Head of caudate nucleus (tissue), 42 donors: ENCODE measurements around the gene TTLL9.
"Not testable (repeated sequence)": the region's sequence is repeated elsewhere in the genome, so short reads cannot be mapped to it uniquely, and the experiment has no call there.

Source experiments
- DNase-seq, 42 donors: peaks; one replicate each; pipeline versions ENCODE4 v3.0.0 to v3.0.0-alpha.2; 2020 to 2021; ENCODE audit warnings: mixed read lengths in 7 of 42
- intact Hi-C: fragments of 100-400 bp; cut with DNase I; formaldehyde crosslinking; loops from one replicate; pipeline ENCODE4 v1.15.0; 2022

Gene TTLL9

DNA sequence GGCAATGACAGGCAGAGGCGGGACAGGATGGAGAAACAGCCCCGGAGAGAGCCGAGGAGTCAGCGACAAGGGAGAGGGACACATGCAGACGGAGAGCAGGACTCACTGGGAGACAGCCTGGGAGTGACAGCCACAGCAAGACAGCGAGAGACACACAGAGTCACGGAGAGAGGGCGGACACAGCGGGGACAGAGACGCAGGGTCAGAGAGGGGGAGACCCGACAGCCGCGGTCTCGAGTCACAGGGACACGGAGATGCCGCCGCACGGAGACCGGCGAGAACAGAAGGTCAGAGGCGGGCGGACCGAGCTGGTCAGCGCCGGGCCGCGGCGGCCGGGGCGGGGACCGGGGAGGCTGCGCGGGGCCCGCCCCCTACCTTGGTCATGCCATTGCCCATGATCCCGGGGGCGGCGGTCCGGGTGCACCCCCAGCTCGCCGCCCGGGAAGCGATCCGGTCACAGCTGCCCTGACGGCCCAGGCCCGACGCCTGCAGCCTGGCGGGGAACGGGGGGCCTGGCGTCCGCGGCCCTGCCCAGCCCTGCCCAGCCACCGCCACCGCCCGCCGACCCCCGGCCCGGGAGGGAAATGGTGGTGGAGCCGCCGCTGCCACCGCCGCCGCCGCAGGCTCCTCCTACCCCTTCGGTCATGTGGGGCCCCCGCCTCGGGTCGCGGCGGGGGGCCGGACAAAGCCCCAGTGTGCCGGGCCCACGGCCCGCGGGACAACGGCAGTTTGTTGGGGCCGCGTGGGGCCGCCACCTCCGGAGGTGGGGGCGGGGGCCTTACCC lies at the start of gene TTLL9, which contains the start of gene DUSP15:
TTLL9 (plus strand) TSS at position 693 of the 784 bp plus-strand sequence. CDS start 493 bp downstream, outside the sequence.
DUSP15 (minus strand) TSS at position 586 of the 784 bp plus-strand sequence; CDS start at position 396, 190 bp downstream.
- intact Hi-C loops = no loop called here
- peak; percentile 44 to 91 (median 82) for DNase-seq

- intact Hi-C loops = loop anchor here (5.0 to 10.0 kb wide), 2 partner anchors 211 to 273 kb away; no protein-coding TSS in a partner anchor
- DNase-seq = no peak
Observed at GRCh38 chr20:31821427-31821826, 49.0 kb upstream of the TTLL9 start.

DNA sequence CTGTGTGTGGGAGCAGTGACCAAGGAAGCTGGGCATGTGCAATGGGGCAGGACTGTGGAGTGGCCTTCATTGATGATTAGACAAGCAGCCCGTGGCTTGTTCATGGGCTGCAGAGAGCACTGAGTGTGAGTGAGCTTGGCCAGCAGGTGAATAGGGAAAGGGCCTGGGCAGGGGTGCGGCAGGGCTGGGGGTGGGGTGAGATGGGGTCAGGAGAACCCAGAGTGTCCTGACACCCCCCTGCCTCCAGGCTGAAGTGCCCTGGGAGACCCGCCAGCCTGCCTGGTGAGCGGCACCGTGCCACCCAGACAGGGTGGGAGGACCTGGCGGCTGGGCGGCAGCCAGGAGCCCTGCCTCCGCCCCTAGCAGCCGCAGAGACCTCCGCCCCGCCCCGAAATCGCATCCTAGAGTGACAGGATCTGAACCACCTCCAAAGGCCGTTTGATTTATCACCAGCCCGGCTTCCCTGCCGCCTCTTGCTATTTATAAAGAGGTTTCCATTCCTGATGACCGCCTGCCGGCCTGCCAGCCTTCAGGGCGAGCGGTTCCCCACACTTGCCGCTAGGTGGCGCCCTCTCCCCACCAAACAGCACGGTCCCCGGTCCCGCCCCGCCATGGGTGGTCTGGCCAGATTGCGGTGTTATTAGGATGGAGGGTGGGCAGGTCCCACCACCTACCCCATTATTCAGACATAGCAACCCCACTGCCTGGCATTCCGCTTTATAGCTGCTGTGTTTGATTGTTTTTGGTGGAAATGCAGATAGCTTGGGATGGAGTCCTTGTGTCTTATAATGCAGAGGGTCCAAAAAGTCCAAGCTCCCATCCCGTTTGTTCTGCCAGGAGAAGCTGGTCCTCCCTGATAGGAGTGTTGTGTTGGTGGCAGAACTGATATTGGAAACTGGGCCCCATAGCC lies 47.8 kb upstream of the TTLL9 start:
- peak; percentile 52 to 92 (median 80) for DNase-seq
- intact Hi-C loops = loop anchor here (5.0 to 10.0 kb wide), 2 partner anchors 210 to 272 kb away; no protein-coding TSS in a partner anchor

DNA sequence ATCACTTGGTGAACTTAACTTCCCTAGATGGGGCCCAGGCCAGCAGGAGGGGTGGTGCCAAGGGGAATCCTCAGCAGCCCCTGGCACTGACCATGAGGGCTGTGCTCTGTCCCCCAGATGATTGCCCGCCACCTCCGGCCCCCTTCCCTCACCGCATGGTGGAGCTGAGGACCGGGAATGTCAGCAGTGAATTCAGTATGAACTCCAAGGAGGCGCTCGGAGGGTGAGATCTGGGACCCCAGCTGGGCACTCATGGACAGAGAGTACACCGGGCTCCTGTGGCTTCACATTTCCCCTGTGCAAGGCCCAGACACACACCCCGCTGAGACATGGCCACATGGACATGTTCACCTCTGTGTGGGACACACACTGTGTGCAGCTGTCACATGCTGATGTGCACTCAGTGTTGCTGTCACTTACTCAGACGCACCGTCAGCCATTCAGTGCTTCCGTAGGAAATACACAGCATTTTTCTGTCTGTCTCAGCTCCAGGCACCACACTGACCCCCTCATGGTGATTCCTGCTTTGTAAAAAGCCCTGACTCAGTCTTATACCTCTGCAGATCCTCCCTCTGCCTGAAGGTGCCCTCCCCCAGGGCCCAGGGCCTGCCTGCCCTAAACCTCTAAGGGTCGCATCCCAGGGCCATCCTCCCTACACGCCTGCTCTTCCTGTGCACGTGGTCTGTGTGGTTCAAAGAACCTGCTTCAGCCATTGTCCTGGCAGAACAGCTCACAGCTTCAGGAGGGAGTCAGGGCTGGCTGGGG lies 46.9 kb upstream of the TTLL9 start:
- DNase-seq = no peak
- intact Hi-C loops = loop anchor here (5.0 to 10.0 kb wide), 2 partner anchors 209 to 271 kb away; no protein-coding TSS in a partner anchor

DNA sequence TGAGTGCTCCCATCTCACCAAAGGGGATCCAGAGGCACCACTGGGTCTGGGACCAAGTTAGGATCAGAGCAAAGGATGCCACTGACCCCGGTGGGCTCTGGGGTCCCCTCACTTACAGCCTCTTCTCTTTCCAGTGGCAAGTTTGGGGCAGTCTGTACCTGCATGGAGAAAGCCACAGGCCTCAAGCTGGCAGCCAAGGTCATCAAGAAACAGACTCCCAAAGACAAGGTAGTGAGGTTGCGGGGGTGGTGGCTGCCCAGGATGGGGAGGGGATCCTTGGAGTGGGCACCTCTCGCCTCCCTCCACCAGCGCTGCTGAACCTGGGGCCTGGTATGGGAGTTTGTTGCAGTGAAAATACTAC lies 46.3 kb upstream of the TTLL9 start:
- intact Hi-C loops = loop anchor here (5.0 to 10.0 kb wide), 2 partner anchors 208 to 271 kb away; no protein-coding TSS in a partner anchor
- DNase-seq = no peak

- no peak for DNase-seq
- intact Hi-C loops = loop anchor here (5.0 to 10.0 kb wide), 2 partner anchors 208 to 270 kb away; no protein-coding TSS in a partner anchor
Observed at GRCh38 chr20:31824554-31825313, 45.7 kb upstream of the TTLL9 start.

DNA sequence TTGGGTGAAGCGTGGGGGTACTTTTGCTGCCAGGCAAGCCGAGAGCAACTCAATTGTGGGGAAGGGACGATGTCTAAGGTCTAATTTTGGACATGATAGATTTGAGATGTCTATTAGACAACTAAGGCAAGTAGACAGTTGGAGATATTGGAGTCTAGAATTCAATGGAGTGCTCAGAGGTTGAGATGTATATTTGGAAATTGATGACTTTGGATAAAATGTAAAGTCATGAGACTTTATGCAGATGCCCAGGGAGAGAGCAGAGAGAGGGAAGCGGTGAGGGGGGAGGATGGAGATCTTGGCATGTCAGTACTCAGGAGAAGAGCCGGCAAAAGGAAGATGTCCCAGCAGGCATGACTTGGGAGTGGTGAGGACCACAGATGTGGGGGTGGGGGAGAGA lies 44.4 kb upstream of the TTLL9 start:
- no peak for DNase-seq
- intact Hi-C loops = loop anchor here (10.0 kb wide), 1 partner anchor 269 kb away; no protein-coding TSS in a partner anchor

DNA sequence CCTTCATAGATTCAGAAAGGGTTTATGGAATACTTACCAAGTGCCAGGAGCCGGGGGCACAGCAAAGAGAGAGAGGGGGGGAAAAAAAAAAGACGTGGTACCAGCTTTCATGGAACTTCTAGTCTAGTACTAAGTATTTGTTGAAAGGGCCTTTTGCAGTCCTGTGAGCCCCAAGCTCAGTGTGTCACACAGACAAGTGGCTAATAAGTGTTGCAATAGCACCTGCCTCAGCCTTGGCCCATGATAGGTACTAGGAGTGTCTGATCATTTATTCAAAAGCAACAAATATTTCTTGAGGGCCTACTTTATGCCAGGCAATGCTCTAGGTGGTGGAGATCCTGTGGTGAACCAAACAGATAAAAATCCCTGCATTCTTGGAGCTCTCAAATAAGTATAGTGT lies 43.4 kb upstream of the TTLL9 start:
- no peak for DNase-seq

DNA sequence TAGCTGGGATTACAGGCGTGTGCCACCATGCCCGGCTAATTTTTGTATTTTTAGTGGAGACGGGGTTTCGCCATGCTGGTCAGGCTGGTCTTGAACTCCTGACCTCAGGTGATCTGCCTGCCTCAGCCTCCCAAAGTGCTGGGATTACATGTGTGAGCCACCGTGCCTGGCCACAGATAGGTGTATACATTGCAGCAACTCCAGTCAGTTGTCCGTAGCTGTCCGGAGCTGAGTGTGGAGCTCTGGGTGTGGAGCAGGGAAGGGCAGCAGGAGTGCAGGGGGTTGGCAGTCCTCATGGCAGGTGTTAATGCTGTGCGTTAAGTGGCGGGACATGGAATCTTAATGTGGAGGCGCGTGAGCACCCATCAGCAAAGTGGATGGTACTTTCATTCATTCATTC lies 42.4 kb upstream of the TTLL9 start:
- intact Hi-C loops = loop anchor here (10.0 kb wide), 1 partner anchor 267 kb away; no protein-coding TSS in a partner anchor
- DNase-seq = not testable (repeated sequence)

More for the DNA sequence above, 43.4 kb upstream of the TTLL9 start:
- intact Hi-C loops = loop anchor here (10.0 kb wide), 1 partner anchor 268 kb away; no protein-coding TSS in a partner anchor

DNA sequence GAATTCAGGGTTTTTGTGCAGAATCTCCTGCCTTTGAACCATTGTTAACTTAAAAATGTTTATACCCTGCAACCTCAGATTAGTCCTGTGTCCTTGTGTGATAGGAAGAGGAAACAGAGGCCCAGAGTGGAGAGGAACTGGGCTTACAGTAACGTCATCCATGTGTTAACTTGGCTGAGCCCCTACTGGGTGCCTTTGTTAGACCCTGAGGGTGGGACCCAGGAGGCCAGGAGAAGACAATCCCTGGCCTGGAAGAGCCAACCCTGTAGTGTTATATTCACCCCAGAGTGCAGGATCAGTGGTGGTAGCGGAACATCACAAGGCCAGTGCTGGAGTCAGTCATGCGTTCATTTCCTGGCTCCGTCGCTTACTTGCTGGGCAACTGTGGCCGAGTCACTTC lies 40.7 kb upstream of the TTLL9 start:
- DNase-seq = no peak
- intact Hi-C loops = loop anchor here (10.0 kb wide), 1 partner anchor 265 kb away; no protein-coding TSS in a partner anchor

GRCh38 chr20:31830406-31830981 lies 39.9 kb upstream of the TTLL9 start:
- intact Hi-C loops = no loop called here
- DNase-seq = no peak

DNA sequence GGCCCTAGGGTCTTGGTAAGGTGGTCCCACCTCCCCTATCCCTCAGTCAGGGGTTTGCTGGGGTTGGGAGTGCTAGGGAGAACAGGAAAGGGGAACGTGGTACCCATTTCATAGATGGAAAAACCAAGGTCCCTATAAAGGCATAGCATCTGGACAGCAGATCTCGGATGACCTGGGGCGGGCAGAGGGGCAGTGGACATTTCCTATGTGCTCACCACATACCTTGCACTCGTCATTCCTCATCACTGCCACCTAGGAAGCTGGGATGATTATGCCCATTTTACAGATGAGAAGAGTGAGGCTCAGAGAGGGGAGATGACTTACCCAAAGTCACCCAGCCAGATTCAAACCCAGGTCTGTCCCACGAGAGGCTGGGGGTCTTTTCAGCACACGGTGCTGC lies 39.2 kb upstream of the TTLL9 start:
- DNase-seq = no peak
- intact Hi-C loops = no loop called here

GRCh38 chr20:31831771-31832306 lies 38.6 kb upstream of the TTLL9 start:
- no peak for DNase-seq
- intact Hi-C loops = no loop called here

DNA sequence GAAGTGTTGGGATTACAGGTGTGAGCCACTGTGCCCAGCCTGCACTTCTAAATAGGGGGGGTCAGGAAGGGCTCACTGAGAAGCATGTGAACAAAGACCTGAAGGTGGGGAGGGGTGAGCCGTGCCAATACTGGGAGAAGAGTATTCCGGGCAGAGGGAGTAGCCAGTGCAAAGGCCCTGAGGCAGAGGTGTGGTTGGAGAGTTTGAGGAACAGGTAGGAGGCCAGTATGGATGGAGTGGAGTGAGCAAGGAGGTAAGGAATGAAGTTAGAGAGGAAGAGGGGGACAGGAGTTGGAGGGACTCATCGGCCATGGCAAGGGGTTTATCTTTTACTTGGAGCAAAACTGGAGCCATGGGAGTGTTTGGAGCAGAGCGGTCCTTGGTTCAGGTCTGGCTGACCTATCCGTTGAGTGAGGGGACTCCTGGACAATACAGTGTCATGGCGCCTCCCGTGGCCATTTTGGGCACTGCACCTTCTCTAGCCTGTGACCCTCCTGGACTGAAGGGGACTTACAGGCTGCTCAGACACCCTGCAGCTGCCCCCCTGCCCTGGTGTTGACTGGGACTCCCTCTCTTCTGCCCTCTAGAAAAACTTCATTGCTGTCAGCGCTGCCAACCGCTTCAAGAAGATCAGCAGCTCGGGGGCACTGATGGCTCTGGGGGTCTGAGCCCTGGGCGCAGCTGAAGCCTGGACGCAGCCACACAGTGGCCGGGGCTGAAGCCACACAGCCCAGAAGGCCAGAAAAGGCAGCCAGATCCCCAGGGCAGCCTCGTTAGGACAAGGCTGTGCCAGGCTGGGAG lies 37.1 kb upstream of the TTLL9 start:
- DNase-seq = peak in 37 of 42 donors; percentile 19 to 82 (median 49)
- intact Hi-C loops = no loop called here

- no peak for DNase-seq
- intact Hi-C loops = no loop called here
Observed at GRCh38 chr20:31833931-31834521, 36.4 kb upstream of the TTLL9 start.

DNA sequence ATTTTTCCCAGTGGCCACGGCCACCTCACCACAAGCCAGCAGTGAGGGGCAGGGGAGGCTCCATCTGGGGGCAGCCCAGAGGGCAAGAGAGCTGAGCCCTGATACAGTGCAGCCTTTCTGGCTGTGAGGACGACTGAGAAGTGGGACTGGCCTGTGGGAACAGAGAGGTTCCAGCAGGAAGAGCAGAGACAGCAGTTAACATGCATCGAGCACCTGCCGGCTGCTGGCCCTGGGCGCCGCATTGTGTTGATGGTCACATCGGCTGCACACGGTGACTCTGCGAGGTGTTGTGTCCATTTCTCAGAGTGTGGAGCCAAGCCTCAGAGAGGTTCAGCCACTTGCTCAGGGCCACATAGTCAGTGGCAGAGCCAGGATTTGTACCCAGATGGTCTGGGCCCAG lies 34.9 kb upstream of the TTLL9 start:
- intact Hi-C loops = no loop called here
- no peak for DNase-seq
